HEK293 (cell line): Measurements from ENCODE around the gene PRLR.

ENCODE experiments used
- CTCF ChIA-PET: fragments of 350-600 bp; formaldehyde crosslinking; extraction: SDS; loops from one replicate; lab custom pipeline; 2021; ENCODE audit warnings: antibody characterized with exemption; lab: Yijun Ruan, JAX
- POLR2A ChIA-PET: fragments of 300-600 bp; formaldehyde crosslinking; extraction: SDS; loops from one replicate; lab custom pipeline; 2020; ENCODE audit warnings: antibody characterized with exemption, inconsistent platforms; lab: Yijun Ruan, JAX
- H3K27ac ChIP-seq: fragments of 200-500 bp; sonication (Bioruptor generic); 2 replicates; pipeline ENCODE4 v1.5.1; 2014; ENCODE audit warnings: low read depth, low read length, control low read depth, inconsistent platforms; ENCODE audit errors: extremely low read depth
- H3K36me3 ChIP-seq, 2 experiments: fragments of 200-500 bp in 1 of 2; sonication (Bioruptor generic) in 1 of 2; 1 replicate in 1 of 2; 2 replicates in 1 of 2; pipeline ENCODE4 v1.5.1; 2014 to 2017; ENCODE audit warnings: inconsistent platforms in 2 of 2, low read length in 2 of 2; ENCODE audit not compliant: control insufficient read depth in 2 of 2, insufficient read depth in 1 of 2
- H3K4me1 ChIP-seq: fragments of 200-500 bp; sonication (Bioruptor generic); 2 replicates; pipeline ENCODE4 v1.5.1; 2014; ENCODE audit warnings: mild to moderate bottlenecking, low read length, inconsistent platforms; ENCODE audit not compliant: control insufficient read depth, insufficient read depth
- H3K4me3 ChIP-seq: 2 replicates; pipeline ENCODE4 v1.5.1; 2011; ENCODE audit warnings: low read depth, mild to moderate bottlenecking, control low read depth, low read length, moderate library complexity
- H3K9me3 ChIP-seq: fragments of 200-500 bp; sonication (Bioruptor generic); 2 replicates; pipeline ENCODE4 v1.5.1; 2014; ENCODE audit warnings: low read depth, low read length, inconsistent platforms; ENCODE audit not compliant: control insufficient read depth, insufficient read depth
- AEBP2 ChIP-seq: fragments of 450-650 bp; formaldehyde crosslinking; IDR thresholded peaks from 2 replicates; pipeline ENCODE4 v1.5.1; 2016; ENCODE audit warnings: missing biosample characterization, missing genetic modification characterization, borderline replicate concordance
- HOXA7 ChIP-seq: sonication (generic); formaldehyde crosslinking; IDR thresholded peaks from 2 replicates; pipeline ENCODE4 v1.8.1; 2022; ENCODE audit warnings: missing genetic modification reagents, borderline replicate concordance
- INSM2 ChIP-seq: fragments of 450-650 bp; formaldehyde crosslinking; IDR thresholded peaks from 2 replicates; pipeline ENCODE4 v1.5.1; 2016; ENCODE audit warnings: missing biosample characterization, missing genetic modification characterization
- PRDM10 ChIP-seq: fragments of 450-650 bp; formaldehyde crosslinking; IDR thresholded peaks from 2 replicates; pipeline ENCODE4 v1.5.1; 2016; ENCODE audit warnings: missing biosample characterization, missing genetic modification characterization
- SP7 ChIP-seq: fragments of 450-650 bp; formaldehyde crosslinking; IDR thresholded peaks from 2 replicates; pipeline ENCODE4 v1.5.1; 2016; ENCODE audit warnings: missing biosample characterization, missing genetic modification characterization
- ZBTB20 ChIP-seq: fragments of 450-650 bp; formaldehyde crosslinking; IDR thresholded peaks from 2 replicates; pipeline ENCODE4 v1.5.1; 2016; ENCODE audit warnings: missing biosample characterization, missing genetic modification characterization
- ZNF132 ChIP-seq: fragments of 450-650 bp; formaldehyde crosslinking; IDR thresholded peaks from 2 replicates; pipeline ENCODE4 v1.5.1; 2017; ENCODE audit warnings: missing biosample characterization, missing genetic modification characterization, borderline replicate concordance
- ZNF174 ChIP-seq: fragments of 450-650 bp; formaldehyde crosslinking; IDR thresholded peaks from 2 replicates; pipeline ENCODE4 v1.5.0; 2017; ENCODE audit warnings: missing biosample characterization, mild to moderate bottlenecking, missing genetic modification characterization
- ZNF211 ChIP-seq: fragments of 450-650 bp; formaldehyde crosslinking; IDR thresholded peaks from 2 replicates; pipeline ENCODE4 v1.5.1; 2016; ENCODE audit warnings: low read depth, missing biosample characterization, missing genetic modification characterization
- ZNF529 ChIP-seq: fragments of 450-650 bp; formaldehyde crosslinking; IDR thresholded peaks from 2 replicates; pipeline ENCODE4 v1.5.1; 2017; ENCODE audit warnings: missing genetic modification characterization, missing biosample characterization; ENCODE audit not compliant: insufficient replicate concordance
- ZNF548 ChIP-seq: fragments of 450-650 bp; formaldehyde crosslinking; IDR thresholded peaks from 2 replicates; pipeline ENCODE4 v1.5.1; 2016; ENCODE audit warnings: missing biosample characterization, missing genetic modification characterization
- ZNF560 ChIP-seq: fragments of 450-650 bp; formaldehyde crosslinking; IDR thresholded peaks from 2 replicates; pipeline ENCODE4 v1.5.1; 2017; ENCODE audit warnings: missing biosample characterization, missing genetic modification characterization, borderline replicate concordance
- ZNF621 ChIP-seq: fragments of 450-650 bp; formaldehyde crosslinking; IDR thresholded peaks from 2 replicates; pipeline ENCODE4 v1.5.1; 2017; ENCODE audit warnings: missing biosample characterization, missing genetic modification characterization
- ZNF624 ChIP-seq: fragments of 450-650 bp; formaldehyde crosslinking; IDR thresholded peaks from 2 replicates; pipeline ENCODE4 v1.5.1; 2017; ENCODE audit warnings: missing biosample characterization, missing genetic modification characterization
- ZNF664 ChIP-seq: fragments of 450-650 bp; formaldehyde crosslinking; IDR thresholded peaks from 2 replicates; pipeline ENCODE4 v1.5.1; 2016; ENCODE audit warnings: missing biosample characterization, missing genetic modification characterization
- ZNF837 ChIP-seq: fragments of 450-650 bp; formaldehyde crosslinking; IDR thresholded peaks from 2 replicates; pipeline ENCODE4 v1.5.1; 2016; ENCODE audit warnings: missing biosample characterization, missing genetic modification characterization
- ZNF843 ChIP-seq: fragments of 450-650 bp; formaldehyde crosslinking; IDR thresholded peaks from 2 replicates; pipeline ENCODE4 v1.5.1; 2016; ENCODE audit warnings: missing biosample characterization, missing genetic modification characterization
- TF ChIP-seq, protein P1 (sequence below): fragments of 450-650 bp; formaldehyde crosslinking; IDR thresholded peaks from 2 replicates; pipeline ENCODE4 v1.5.1; 2016; ENCODE audit warnings: missing biosample characterization, missing genetic modification characterization, low read depth

Gene PRLR

GRCh38 chr5:35223787-35224395 is 6.4 kb downstream of the PRLR start (continued):
- TF ChIP-seq, protein P1, sequence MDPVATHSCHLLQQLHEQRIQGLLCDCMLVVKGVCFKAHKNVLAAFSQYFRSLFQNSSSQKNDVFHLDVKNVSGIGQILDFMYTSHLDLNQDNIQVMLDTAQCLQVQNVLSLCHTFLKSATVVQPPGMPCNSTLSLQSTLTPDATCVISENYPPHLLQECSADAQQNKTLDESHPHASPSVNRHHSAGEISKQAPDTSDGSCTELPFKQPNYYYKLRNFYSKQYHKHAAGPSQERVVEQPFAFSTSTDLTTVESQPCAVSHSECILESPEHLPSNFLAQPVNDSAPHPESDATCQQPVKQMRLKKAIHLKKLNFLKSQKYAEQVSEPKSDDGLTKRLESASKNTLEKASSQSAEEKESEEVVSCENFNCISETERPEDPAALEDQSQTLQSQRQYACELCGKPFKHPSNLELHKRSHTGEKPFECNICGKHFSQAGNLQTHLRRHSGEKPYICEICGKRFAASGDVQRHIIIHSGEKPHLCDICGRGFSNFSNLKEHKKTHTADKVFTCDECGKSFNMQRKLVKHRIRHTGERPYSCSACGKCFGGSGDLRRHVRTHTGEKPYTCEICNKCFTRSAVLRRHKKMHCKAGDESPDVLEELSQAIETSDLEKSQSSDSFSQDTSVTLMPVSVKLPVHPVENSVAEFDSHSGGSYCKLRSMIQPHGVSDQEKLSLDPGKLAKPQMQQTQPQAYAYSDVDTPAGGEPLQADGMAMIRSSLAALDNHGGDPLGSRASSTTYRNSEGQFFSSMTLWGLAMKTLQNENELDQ, result no peak

DNA sequence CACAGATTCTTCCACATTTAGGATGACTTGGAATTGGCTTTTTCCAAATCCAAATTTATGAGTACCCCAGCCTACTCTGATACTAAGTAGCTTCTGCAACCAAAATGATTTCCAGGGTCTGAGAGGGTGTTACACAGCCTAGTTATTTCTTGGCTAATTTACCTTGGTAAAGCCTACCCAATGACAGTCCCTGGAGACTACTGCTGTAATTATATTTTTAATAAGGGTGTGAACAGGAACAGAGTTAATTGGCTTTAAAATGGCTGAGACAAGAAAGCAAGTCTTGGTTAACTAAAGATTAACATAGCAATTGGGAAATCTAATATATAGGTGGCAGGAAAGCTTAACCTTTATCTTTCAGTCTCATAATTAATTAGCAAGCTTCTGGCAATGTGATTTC is 9.3 kb downstream of the PRLR start:
- H3K36me3 ChIP-seq, result no peaks in the 10 kb centered on the region
- no peaks in the 10 kb centered on the region for H3K9me3 ChIP-seq
- ChIA-PET POLR2A (no interaction called here), CTCF (interaction anchor here (1.7 kb wide), 1 partner anchor 19 kb away, joined by 10 read pairs; no protein-coding TSS in a partner anchor)
- H3K4me1 ChIP-seq, result no peaks in the 10 kb centered on the region
- TF ChIP-seq ZNF624 (tag by site-specific recombination) (no peak), ZNF560 (tag by site-specific recombination) (no peak), INSM2 (tag by site-specific recombination) (no peak), ZNF529 (tag by site-specific recombination) (no peak), ZNF837 (no peak), ZNF664 (tag by site-specific recombination) (no peak), ZNF174 (tag by site-specific recombination) (no peak), ZNF843 (tag by site-specific recombination) (no peak), ZNF211 (no peak), SP7 (no peak), ZBTB20 (tag by site-specific recombination) (no peak), HOXA7 (CRISPR knock-in tag) (no peak), ZNF548 (tag by site-specific recombination) (no peak), ZNF132 (tag by site-specific recombination) (no peak), AEBP2 (tag by site-specific recombination) (no peak), ZNF621 (no peak), PRDM10 (tag by site-specific recombination) (no peak)
- H3K4me3 ChIP-seq, result no peak overlapping the region
- no peak overlapping the region for H3K27ac ChIP-seq
